Measurements from ENCODE around the gene RPS6KB2.
A peak's percentile ranks its signal among the peaks of the same experiment; 100 is the strongest.

RPS6KB2 gene

GRCh38 chr11:67384851-67385366 lies 43.4 kb upstream of the RPS6KB2 start:
- Histone ChIP-seq H3K27ac (ENCODE audit: insufficient read depth in 1 of 2, low read depth in 1 of 2, low read length in 2 of 2, poor library complexity in 1 of 2, severe bottlenecking in 2 of 2) (no peak overlapping the region), H3K27me3 (replicated peaks in 2 of 5; ENCODE audit: control insufficient read depth in 4 of 5, insufficient read depth in 5 of 5, low read length in 4 of 5) (no peaks in the 10 kb centered on the region), H3K4me3 (ENCODE audit: control insufficient read depth in 1 of 7, extremely low read depth in 1 of 7, insufficient read depth in 4 of 7, low read depth in 2 of 7, low read length in 6 of 7) (no peak overlapping the region), H3K4me1 (ENCODE audit: control extremely low read depth in 1 of 4, control insufficient read depth in 4 of 4, insufficient read depth in 4 of 4, low read length in 3 of 4) (peaks cover 0 to 31% (median 18%) of the 10 kb centered on the region in 4 experiments), H3K36me3 (ENCODE audit: control insufficient read depth in 4 of 4, insufficient read depth in 4 of 4, low read length in 3 of 4) (no peaks in the 10 kb centered on the region), H3K9me3 (ENCODE audit: control extremely low read depth in 1 of 5, control insufficient read depth in 4 of 5, insufficient read depth in 2 of 5, low read depth in 1 of 5, low read length in 4 of 5) (no peaks in the 10 kb centered on the region)
- 100% methylated on average over 2 of the region's 3 CpGs for WGBS (ENCODE audit: insufficient coverage)
- ChIA-PET POLR2A (interaction anchor here (0.8 kb wide), 1 partner anchor 24 kb away, joined by 5 read pairs; no protein-coding TSS in a partner anchor), CTCF (interaction anchor here (1.1 to 25.8 kb wide), 6 partner anchors 15 to 123 kb away, joined by 3 to 892 read pairs (median 7); partner anchors contain the start of gene POLD4)
- DNase-seq = peak in 1 of 3 donors; percentile 38

DNA sequence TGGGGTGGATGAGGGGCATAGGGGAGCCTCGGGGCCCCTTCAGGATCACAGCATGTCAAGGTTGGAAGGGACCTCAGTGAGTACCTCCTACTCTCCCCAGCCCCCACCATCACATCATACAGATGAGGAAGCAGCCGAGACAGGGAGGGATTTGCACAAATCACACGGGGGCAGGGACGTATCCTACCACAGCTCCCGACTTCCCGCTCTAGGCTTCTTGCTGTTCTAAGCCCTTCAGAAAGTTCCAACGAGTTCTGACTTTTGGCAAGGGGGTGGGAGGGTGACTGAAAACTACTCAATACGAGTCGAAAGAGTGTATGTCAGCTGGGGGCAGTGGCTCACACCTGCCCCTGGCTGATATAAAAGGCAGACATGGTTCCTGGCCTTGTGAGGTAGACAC lies 41.2 kb upstream of the RPS6KB2 start:
- Histone ChIP-seq H3K36me3 (ENCODE audit: control insufficient read depth in 4 of 4, insufficient read depth in 4 of 4, low read length in 3 of 4) (no peaks in the 10 kb centered on the region), H3K27ac (ENCODE audit: insufficient read depth in 1 of 2, low read depth in 1 of 2, low read length in 2 of 2, poor library complexity in 1 of 2, severe bottlenecking in 2 of 2) (no peak overlapping the region), H3K4me1 (ENCODE audit: control extremely low read depth in 1 of 4, control insufficient read depth in 4 of 4, insufficient read depth in 4 of 4, low read length in 3 of 4) (peaks cover 3 to 30% (median 14%) of the 10 kb centered on the region in 4 experiments), H3K4me3 (ENCODE audit: control insufficient read depth in 1 of 7, extremely low read depth in 1 of 7, insufficient read depth in 4 of 7, low read depth in 2 of 7, low read length in 6 of 7) (no peak overlapping the region), H3K9me3 (ENCODE audit: control extremely low read depth in 1 of 5, control insufficient read depth in 4 of 5, insufficient read depth in 2 of 5, low read depth in 1 of 5, low read length in 4 of 5) (no peaks in the 10 kb centered on the region), H3K27me3 (replicated peaks in 2 of 5; ENCODE audit: control insufficient read depth in 4 of 5, insufficient read depth in 5 of 5, low read length in 4 of 5) (no peaks in the 10 kb centered on the region)
- DNase-seq = no peak
- WGBS (ENCODE audit: insufficient coverage) = 61% methylated on average over 6 of the region's 9 CpGs
- CTCF ChIA-PET = interaction anchor here (0.6 to 25.8 kb wide), 18 partner anchors 9 to 134 kb away, joined by 3 to 892 read pairs (median 4); partner anchors contain the start of genes POLD4, PPP1CA, PTPRCAP and TMEM134
- POLR2A ChIA-PET = interaction anchor here (0.7 to 1.0 kb wide), 3 partner anchors 33 to 35 kb away, joined by 3 read pairs; no protein-coding TSS in a partner anchor

- DNase-seq = no peak
- Histone ChIP-seq H3K36me3 (ENCODE audit: control insufficient read depth in 4 of 4, insufficient read depth in 4 of 4, low read length in 3 of 4) (no peaks in the 10 kb centered on the region), H3K4me3 (ENCODE audit: control insufficient read depth in 1 of 7, extremely low read depth in 1 of 7, insufficient read depth in 4 of 7, low read depth in 2 of 7, low read length in 6 of 7) (no peak overlapping the region), H3K27me3 (replicated peaks in 2 of 5; ENCODE audit: control insufficient read depth in 4 of 5, insufficient read depth in 5 of 5, low read length in 4 of 5) (no peaks in the 10 kb centered on the region), H3K9me3 (ENCODE audit: control extremely low read depth in 1 of 5, control insufficient read depth in 4 of 5, insufficient read depth in 2 of 5, low read depth in 1 of 5, low read length in 4 of 5) (no peaks in the 10 kb centered on the region), H3K27ac (ENCODE audit: insufficient read depth in 1 of 2, low read depth in 1 of 2, low read length in 2 of 2, poor library complexity in 1 of 2, severe bottlenecking in 2 of 2) (no peak overlapping the region), H3K4me1 (ENCODE audit: control extremely low read depth in 1 of 4, control insufficient read depth in 4 of 4, insufficient read depth in 4 of 4, low read length in 3 of 4) (peaks cover 3 to 30% (median 16%) of the 10 kb centered on the region in 4 experiments)
- 84% methylated on average over 3 of the region's 6 CpGs for WGBS (ENCODE audit: insufficient coverage)
- ChIA-PET POLR2A (interaction anchor here (0.7 to 1.0 kb wide), 3 partner anchors 34 to 36 kb away, joined by 3 read pairs; no protein-coding TSS in a partner anchor), CTCF (interaction anchor here (0.8 to 25.8 kb wide), 14 partner anchors 9 to 134 kb away, joined by 3 to 892 read pairs (median 5); partner anchors contain the start of genes POLD4 and PTPRCAP)
Measured at GRCh38 chr11:67387518-67387917, 40.8 kb upstream of the RPS6KB2 start.

DNA sequence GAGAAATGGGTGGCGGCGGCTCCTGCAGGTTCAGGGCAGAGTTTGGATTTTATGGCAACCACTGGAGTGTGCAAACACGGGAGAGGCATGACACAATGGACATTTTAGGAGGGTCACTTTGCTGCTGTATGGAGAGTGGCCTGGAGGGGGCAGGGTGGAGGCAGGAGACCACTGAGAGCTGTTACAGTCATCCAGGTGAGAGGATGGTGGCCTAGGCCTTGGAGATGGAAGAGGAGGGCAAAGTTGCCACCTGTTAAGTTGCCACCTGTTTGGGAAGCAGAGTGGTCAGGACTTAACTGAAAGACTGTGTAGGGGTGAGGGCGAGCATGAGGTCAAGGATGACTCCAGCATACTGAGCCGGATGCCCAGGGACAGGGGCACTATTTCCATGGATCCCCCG lies 38.8 kb upstream of the RPS6KB2 start:
- Histone ChIP-seq H3K4me1 (ENCODE audit: control extremely low read depth in 1 of 4, control insufficient read depth in 4 of 4, insufficient read depth in 4 of 4, low read length in 3 of 4) (peaks cover 3 to 33% (median 19%) of the 10 kb centered on the region in 4 experiments), H3K36me3 (ENCODE audit: control insufficient read depth in 4 of 4, insufficient read depth in 4 of 4, low read length in 3 of 4) (peaks cover 2 to 13% (median 7%) of the 10 kb centered on the region in 4 experiments), H3K9me3 (ENCODE audit: control extremely low read depth in 1 of 5, control insufficient read depth in 4 of 5, insufficient read depth in 2 of 5, low read depth in 1 of 5, low read length in 4 of 5) (no peaks in the 10 kb centered on the region), H3K4me3 (ENCODE audit: control insufficient read depth in 1 of 7, extremely low read depth in 1 of 7, insufficient read depth in 4 of 7, low read depth in 2 of 7, low read length in 6 of 7) (no peak overlapping the region), H3K27ac (ENCODE audit: insufficient read depth in 1 of 2, low read depth in 1 of 2, low read length in 2 of 2, poor library complexity in 1 of 2, severe bottlenecking in 2 of 2) (no peak overlapping the region), H3K27me3 (replicated peaks in 2 of 5; ENCODE audit: control insufficient read depth in 4 of 5, insufficient read depth in 5 of 5, low read length in 4 of 5) (no peaks in the 10 kb centered on the region)
- ChIA-PET CTCF (interaction anchor here (0.8 to 25.8 kb wide), 7 partner anchors 9 to 44 kb away, joined by 3 to 892 read pairs (median 4); partner anchors contain the start of genes POLD4 and TBC1D10C), POLR2A (interaction anchor here (0.7 kb wide), 2 partner anchors 10 to 194 kb away, joined by 7 to 9 read pairs; no protein-coding TSS in a partner anchor)
- 92% methylated on average over 5 of the region's 6 CpGs for WGBS (ENCODE audit: insufficient coverage)
- DNase-seq = peak in 2 of 3 donors; percentile 53 to 55

GRCh38 chr11:67390947-67391303 lies 37.4 kb upstream of the RPS6KB2 start:
- POLR2A ChIA-PET = interaction anchor here (1.2 to 2.3 kb wide), 2 partner anchors 14 to 37 kb away, joined by 4 to 8 read pairs; partner anchors contain the start of genes POLD4 and TBC1D10C

GRCh38 chr11:67391304-67392182 lies 36.8 kb upstream of the RPS6KB2 start, which contains the start of gene RAD9A:
Gene RAD9A (plus strand): TSS chr11:67391986. CDS start chr11:67392045, 59 bp downstream.
- Histone ChIP-seq H3K4me1 (ENCODE audit: control extremely low read depth in 1 of 4, control insufficient read depth in 4 of 4, insufficient read depth in 4 of 4, low read length in 3 of 4) (peaks cover 3 to 47% (median 23%) of the 10 kb centered on the region in 4 experiments), H3K9me3 (ENCODE audit: control extremely low read depth in 1 of 5, control insufficient read depth in 4 of 5, insufficient read depth in 2 of 5, low read depth in 1 of 5, low read length in 4 of 5) (no peaks in the 10 kb centered on the region), H3K27ac (ENCODE audit: insufficient read depth in 1 of 2, low read depth in 1 of 2, low read length in 2 of 2, poor library complexity in 1 of 2, severe bottlenecking in 2 of 2) (peak within 1 kb of the TSS; percentile 50 to 79), H3K27me3 (replicated peaks in 2 of 5; ENCODE audit: control insufficient read depth in 4 of 5, insufficient read depth in 5 of 5, low read length in 4 of 5) (no peaks in the 10 kb centered on the region), H3K4me3 (ENCODE audit: control insufficient read depth in 1 of 7, extremely low read depth in 1 of 7, insufficient read depth in 4 of 7, low read depth in 2 of 7, low read length in 6 of 7) (peak within 1 kb of the TSS; percentile 46 to 90 (median 74)), H3K36me3 (ENCODE audit: control insufficient read depth in 4 of 4, insufficient read depth in 4 of 4, low read length in 3 of 4) (peaks cover 2 to 31% (median 13%) of the 10 kb centered on the region in 4 experiments)
- ChIA-PET CTCF (interaction anchor here (0.6 to 25.8 kb wide), 8 partner anchors 9 to 99 kb away, joined by 3 to 892 read pairs (median 4); partner anchors contain the start of genes POLD4, PPP1CA and TBC1D10C), POLR2A (interaction anchor here (0.9 to 2.3 kb wide), 4 partner anchors 10 to 73 kb away, joined by 3 to 8 read pairs (median 6); partner anchors contain the start of genes POLD4, PPP1CA and TBC1D10C)
- DNase-seq = peak; percentile 93 to 96 (median 95)
- 0% methylated on average over 52 of the region's 75 CpGs for WGBS (ENCODE audit: insufficient coverage)

More at GRCh38 chr11:67390947-67391303, 37.4 kb upstream of the RPS6KB2 start:
- Histone ChIP-seq H3K27ac (ENCODE audit: insufficient read depth in 1 of 2, low read depth in 1 of 2, low read length in 2 of 2, poor library complexity in 1 of 2, severe bottlenecking in 2 of 2) (peak overlapping the region; percentile 50 to 79), H3K4me1 (ENCODE audit: control extremely low read depth in 1 of 4, control insufficient read depth in 4 of 4, insufficient read depth in 4 of 4, low read length in 3 of 4) (peaks cover 3 to 41% (median 19%) of the 10 kb centered on the region in 4 experiments), H3K27me3 (replicated peaks in 2 of 5; ENCODE audit: control insufficient read depth in 4 of 5, insufficient read depth in 5 of 5, low read length in 4 of 5) (no peaks in the 10 kb centered on the region), H3K9me3 (ENCODE audit: control extremely low read depth in 1 of 5, control insufficient read depth in 4 of 5, insufficient read depth in 2 of 5, low read depth in 1 of 5, low read length in 4 of 5) (no peaks in the 10 kb centered on the region), H3K36me3 (ENCODE audit: control insufficient read depth in 4 of 4, insufficient read depth in 4 of 4, low read length in 3 of 4) (peaks cover 2 to 25% (median 11%) of the 10 kb centered on the region in 4 experiments), H3K4me3 (ENCODE audit: control insufficient read depth in 1 of 7, extremely low read depth in 1 of 7, insufficient read depth in 4 of 7, low read depth in 2 of 7, low read length in 6 of 7) (peak overlapping the region; percentile 33 to 90 (median 74))
- 0% methylated on average over 6 of the region's 15 CpGs for WGBS (ENCODE audit: insufficient coverage)
- CTCF ChIA-PET = interaction anchor here (0.6 to 25.8 kb wide), 8 partner anchors 8 to 188 kb away, joined by 3 to 892 read pairs (median 4); partner anchors contain the start of genes POLD4 and PPP1CA
- no peak for DNase-seq

Data from common myeloid progenitor, CD34-positive (primary cell).